H9 (cell line): ENCODE data around the gene FBXO11. TPM values are rescaled to one million over a fixed set of nuclear protein-coding genes. Genes with fewer than 3 reads are reported as not detected.

ENCODE experiments used
- DNase-seq: peaks from one replicate; pipeline ENCODE4 v3.0.0-alpha.2; 2017
- H2AFZ ChIP-seq: one replicate; pipeline ENCODE4 v1.6.1; 2013; ENCODE audit warnings: mild to moderate bottlenecking, low read length, control low read depth, moderate library complexity
- H2AK5ac ChIP-seq: 2 replicates; pipeline ENCODE4 v1.6.1; 2013; ENCODE audit warnings: low read length, control low read depth, mixed read lengths; ENCODE audit not compliant: insufficient read length
- H2BK120ac ChIP-seq: one replicate; pipeline ENCODE4 v1.6.1; 2013; ENCODE audit warnings: low read depth, mild to moderate bottlenecking, low read length, control low read depth, inconsistent platforms; ENCODE audit not compliant: poor library complexity, severe bottlenecking
- H2BK12ac ChIP-seq: 2 replicates; pipeline ENCODE4 v1.6.1; 2013; ENCODE audit warnings: low read length, control low read depth, mixed read lengths, low read depth; ENCODE audit not compliant: insufficient read length
- H2BK15ac ChIP-seq: 2 replicates; pipeline ENCODE4 v1.6.1; 2013; ENCODE audit warnings: low read depth, low read length, control low read depth
- H2BK20ac ChIP-seq: one replicate; pipeline ENCODE4 v1.6.1; 2013; ENCODE audit warnings: low read depth, mild to moderate bottlenecking, low read length, control low read depth, inconsistent platforms; ENCODE audit not compliant: poor library complexity, severe bottlenecking
- H2BK5ac ChIP-seq: 2 replicates; pipeline ENCODE4 v1.6.1; 2013; ENCODE audit warnings: low read length, control low read depth, mixed read lengths; ENCODE audit not compliant: insufficient read length
- H3K14ac ChIP-seq: 2 replicates; pipeline ENCODE4 v1.6.1; 2013; ENCODE audit warnings: low read length, control low read depth; ENCODE audit not compliant: insufficient read depth
- H3K18ac ChIP-seq: 2 replicates; pipeline ENCODE4 v1.6.1; 2013; ENCODE audit warnings: low read depth, mild to moderate bottlenecking, mixed read lengths, low read length, control low read depth; ENCODE audit not compliant: insufficient read length
- H3K23ac ChIP-seq: 2 replicates; pipeline ENCODE4 v1.6.1; 2013; ENCODE audit warnings: low read length, control low read depth, mixed read lengths, low read depth; ENCODE audit not compliant: insufficient read length
- H3K23me2 ChIP-seq: 2 replicates; pipeline ENCODE4 v1.6.1; 2013; ENCODE audit warnings: low read depth, mild to moderate bottlenecking, mixed read lengths, low read length, control low read depth; ENCODE audit not compliant: insufficient read length, poor library complexity, severe bottlenecking
- H3K27ac ChIP-seq: 2 replicates; pipeline ENCODE4 v1.5.1; 2013; ENCODE audit warnings: low read length, control low read depth, mixed read lengths, low read depth; ENCODE audit not compliant: insufficient read length
- H3K27me3 ChIP-seq: 2 replicates; pipeline ENCODE4 v1.6.1; 2013; ENCODE audit warnings: low read length, control low read depth, inconsistent platforms; ENCODE audit not compliant: insufficient read depth
- H3K4ac ChIP-seq: 2 replicates; pipeline ENCODE4 v1.6.1; 2013; ENCODE audit warnings: low read depth, mild to moderate bottlenecking, control low read depth, inconsistent platforms, low read length, moderate library complexity
- H3K4me1 ChIP-seq: 2 replicates; pipeline ENCODE4 v1.6.1; 2013; ENCODE audit warnings: low read length, control low read depth, inconsistent platforms; ENCODE audit not compliant: insufficient read depth
- H3K4me2 ChIP-seq: 2 replicates; pipeline ENCODE4 v1.6.1; 2013; ENCODE audit warnings: low read length, control low read depth, mixed read lengths; ENCODE audit not compliant: insufficient read length, insufficient read depth
- H3K56ac ChIP-seq: 2 replicates; pipeline ENCODE4 v1.6.1; 2013; ENCODE audit warnings: low read depth, mild to moderate bottlenecking, mixed read lengths, low read length, control low read depth; ENCODE audit not compliant: insufficient read length
- H3K79me1 ChIP-seq: 2 replicates; pipeline ENCODE4 v1.6.1; 2013; ENCODE audit warnings: low read depth, mild to moderate bottlenecking, moderate library complexity, low read length, control low read depth, inconsistent platforms; ENCODE audit not compliant: insufficient read depth, poor library complexity, severe bottlenecking
- H3K79me2 ChIP-seq: 2 replicates; pipeline ENCODE4 v1.6.1; 2013; ENCODE audit warnings: low read length, control low read depth, inconsistent platforms; ENCODE audit not compliant: insufficient read depth
- H3K9ac ChIP-seq: 2 replicates; pipeline ENCODE4 v1.6.1; 2013; ENCODE audit warnings: low read length, control low read depth, mixed read lengths; ENCODE audit not compliant: insufficient read length; ENCODE audit errors: extremely low read depth
- H3K9me3 ChIP-seq: one replicate; pipeline ENCODE4 v1.6.1; 2013; ENCODE audit warnings: low read depth, low read length, inconsistent platforms; ENCODE audit not compliant: control insufficient read depth
- H3T11ph ChIP-seq: one replicate; pipeline ENCODE4 v1.6.1; 2013; ENCODE audit warnings: mild to moderate bottlenecking, low read length, control low read depth, inconsistent platforms
- H4K20me1 ChIP-seq: one replicate; pipeline ENCODE4 v1.6.1; 2013; ENCODE audit not compliant: control insufficient read depth, insufficient read length, insufficient read depth
- H4K5ac ChIP-seq: 2 replicates; pipeline ENCODE4 v1.6.1; 2013; ENCODE audit warnings: low read depth, mild to moderate bottlenecking, mixed read lengths, low read length, control low read depth; ENCODE audit not compliant: insufficient read length
- H4K8ac ChIP-seq: replicated peaks from 2 replicates; pipeline ENCODE4 v1.6.1; 2013; ENCODE audit warnings: low read length, control low read depth, mixed read lengths, low read depth; ENCODE audit not compliant: insufficient read length
- H4K91ac ChIP-seq: 2 replicates; pipeline ENCODE4 v1.6.1; 2013; ENCODE audit warnings: low read depth, mild to moderate bottlenecking, moderate library complexity, mixed read lengths, low read length, control low read depth; ENCODE audit not compliant: insufficient read length
- H3K27ac Mint-ChIP-seq, 3 experiments: 2 replicates in 2 of 3; 3 replicates in 1 of 3; pipeline ENCODE4 v1.8.0; 2020 to 2021; ENCODE audit warnings: mixed read lengths in 3 of 3, mild to moderate bottlenecking in 1 of 3, moderate library complexity in 1 of 3
- H3K27me3 Mint-ChIP-seq: 2 replicates; pipeline ENCODE4 v1.8.0; 2021; ENCODE audit warnings: low read depth, mild to moderate bottlenecking, moderate library complexity, mixed read lengths
- H3K36me3 Mint-ChIP-seq, 3 experiments: 2 replicates in 2 of 3; 3 replicates in 1 of 3; pipeline ENCODE4 v1.8.0; 2020 to 2021; ENCODE audit warnings: low read depth in 3 of 3, mixed read lengths in 3 of 3; ENCODE audit not compliant: insufficient read depth in 1 of 3
- H3K4me1 Mint-ChIP-seq, 2 experiments: 2 replicates each; pipeline ENCODE4 v1.8.0; 2020; ENCODE audit warnings: mixed read lengths in 2 of 2
- H3K4me3 Mint-ChIP-seq, 2 experiments: 2 replicates in 1 of 2; 3 replicates in 1 of 2; pipeline ENCODE4 v1.8.0; 2020 to 2021; ENCODE audit warnings: mild to moderate bottlenecking in 2 of 2, mixed read lengths in 2 of 2, moderate library complexity in 1 of 2
- H3K9me3 Mint-ChIP-seq, 2 experiments: 2 replicates in 1 of 2; 3 replicates in 1 of 2; pipeline ENCODE4 v1.8.0; 2020; ENCODE audit warnings: mild to moderate bottlenecking in 2 of 2, mixed read lengths in 2 of 2, moderate library complexity in 1 of 2
- CTCF ChIP-seq: fragments of 200-600 bp; sonication (generic); conservative IDR thresholded peaks from 3 replicates; pipeline ENCODE4 v1.8.0; 2021; ENCODE audit warnings: antibody characterized with exemption, mild to moderate bottlenecking
- WGBS: extraction: QIAGEN DNeasy Blood & Tissue Kit; methylation state at CpG from one replicate; pipeline ENCODE4 v1.1.7; 2013; ENCODE audit warnings: missing lambda C conversion rate, low lambda C conversion rate, mixed read lengths; ENCODE audit not compliant: insufficient read length; ENCODE audit errors: extremely low coverage; 5-methylcytosine and 5-hydroxymethylcytosine counted together
- total RNA-seq: library from RNA; stranded (reverse); gene quantifications from 2 replicates; pipeline ENCODE4 v1.2.1, GENCODE V29; 2021

The FBXO11 gene
- total RNA-seq, 1 experiment from 2014 or later = 68.8 TPM

DNA sequence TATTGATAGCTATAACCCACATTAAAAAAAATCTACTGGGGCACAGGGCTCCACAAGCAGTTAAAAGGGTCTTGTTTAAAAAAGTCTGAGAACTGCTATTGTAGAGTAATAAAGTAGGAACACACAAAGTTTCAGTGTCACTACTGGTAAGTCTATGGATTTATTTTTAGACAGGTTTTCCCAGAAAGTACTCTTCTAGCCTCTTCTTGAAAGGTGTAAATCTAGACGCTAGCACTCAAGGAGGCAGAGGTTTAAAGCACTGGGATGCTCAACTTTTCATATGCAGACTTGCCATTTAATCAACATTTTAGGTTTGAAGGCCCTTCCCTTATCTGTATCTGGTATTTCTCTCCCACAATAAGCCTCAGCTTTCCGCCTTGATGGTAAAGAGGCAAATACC is 33.4 kb downstream of the FBXO11 start:
- Histone ChIP-seq H3K56ac (no peak overlapping the region), H2AK5ac (no peak overlapping the region), H3K18ac (no peak overlapping the region), H4K91ac (no peak overlapping the region), H3K23ac (no peak overlapping the region), H2AFZ (no peak overlapping the region), H2BK120ac (no peak overlapping the region), H3K4me2 (no peak overlapping the region), H3K9ac (no peak overlapping the region), H3K27ac (no peak overlapping the region), H3K4me1 (peaks cover 12% of the 10 kb centered on the region), H2BK5ac (no peak overlapping the region), H2BK20ac (no peak overlapping the region), H3K23me2 (no peaks in the 10 kb centered on the region), H4K20me1 (no peaks in the 10 kb centered on the region), H3T11ph (no peak overlapping the region), H2BK15ac (no peak overlapping the region), H3K4ac (no peak overlapping the region), H3K79me2 (peaks cover 14% of the 10 kb centered on the region; the same call in 1 of the 2 replicates), H2BK12ac (no peak overlapping the region), H3K79me1 (peaks cover 5% of the 10 kb centered on the region), H4K8ac (no peak overlapping the region), H3K14ac (no peak overlapping the region), H3K9me3 (no peaks in the 10 kb centered on the region), H3K27me3 (no peaks in the 10 kb centered on the region), H4K5ac (no peak overlapping the region)
- H3K4me3 Mint-ChIP-seq = no peak overlapping the region
- H3K4me1 Mint-ChIP-seq = peaks cover 35 to 45% of the 10 kb centered on the region in 2 experiments
- no peak for DNase-seq
- no CpG with 5 or more reads among the region's 2 CpGs for WGBS
- H3K27me3 Mint-ChIP-seq = no peaks in the 10 kb centered on the region
- peak overlapping the region in 1 of 3 experiments; percentile 63; a peak in 3 of 7 replicates for H3K27ac Mint-ChIP-seq
- TF ChIP-seq CTCF = no peak
- H3K36me3 Mint-ChIP-seq = peaks cover 0 to 10% (median 0%) of the 10 kb centered on the region in 3 experiments; a peak in 4 of 7 replicates
- no peaks in the 10 kb centered on the region for H3K9me3 Mint-ChIP-seq
